Uterus (tissue), 2 donors: Measurements from ENCODE around the gene CCDC102B.

Experiments
- CTCF ChIP-seq, 4 experiments: fragments of 200-600 bp in 2 of 4; fragments of 450-650 bp in 2 of 4; sonication (generic) in 2 of 4; IDR thresholded peaks; one replicate each; pipeline ENCODE4 v1.5.1; 2016 to 2019; ENCODE audit warnings: antibody characterized with exemption in 4 of 4, mild to moderate bottlenecking in 2 of 4, moderate library complexity in 1 of 4
- POLR2A ChIP-seq, 2 donors: fragments of 450-650 bp; IDR thresholded peaks; one replicate each; pipeline ENCODE4 v1.6.1; 2016; ENCODE audit warnings: antibody characterized with exemption in 2 of 2, mild to moderate bottlenecking in 1 of 2, moderate library complexity in 1 of 2

DNA sequence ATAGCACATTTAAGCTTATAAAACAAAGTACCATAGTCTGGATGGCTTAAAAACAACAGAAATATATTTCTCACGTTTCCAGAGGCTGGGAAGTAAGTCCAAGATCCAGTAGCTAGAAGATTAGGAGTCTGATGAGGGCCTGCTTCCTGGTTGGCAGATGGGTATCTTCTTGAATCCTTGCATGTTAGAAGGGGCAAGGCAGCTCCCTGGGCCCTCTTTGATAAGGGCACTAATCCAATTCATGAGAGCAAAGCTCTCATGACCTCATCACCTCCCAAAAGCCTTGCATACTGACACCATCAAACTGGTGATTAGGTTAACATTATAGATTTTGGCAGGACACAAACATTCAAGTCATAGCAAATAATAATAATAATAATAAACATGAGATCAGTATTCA is 146.4 kb downstream of the CCDC102B start:
- TF ChIP-seq POLR2A (IDR thresholded peaks at IDR 0.05) (no peak), CTCF (IDR thresholded peaks at IDR 0.05) (no peak)
